Measurements from ENCODE around the gene DPY19L3. TPM values are rescaled to one million over a fixed set of nuclear protein-coding genes. Genes with fewer than 3 reads are reported as not detected.
A peak's percentile ranks its signal among the peaks of the same experiment; 100 is the strongest.

The DPY19L3 gene
- total and polyA plus RNA-seq, 8 donors = 5.9 to 31.0 (median 14.6) TPM

GRCh38 chr19:32387701-32388392, 17.7 kb upstream of the DPY19L3 start:
- Histone ChIP-seq H3K27me3 (no peaks in the 10 kb centered on the region), H3K4me1 (peaks cover 0 to 21% (median 14%) of the 10 kb centered on the region in 3 donors), H3K27ac (peak overlapping the region in 2 of 4 donors; percentile 16 to 64), H3K4me3 (no peak overlapping the region), H3K9me3 (no peaks in the 10 kb centered on the region), H3K36me3 (peaks cover 0 to 3% (median 0%) of the 10 kb centered on the region in 3 donors)
- 53 to 58% methylated on average over 7 of the region's 7 CpGs for WGBS, 2 donors
- no peak for TF ChIP-seq CTCF (IDR thresholded peaks at IDR 0.05)
- DNase-seq = peak in 2 of 6 donors; percentile 12 to 62
- peak; percentile 57 to 79 (median 74) for ATAC-seq
- intact Hi-C loops (cut with DNase I) = no loop called here
- peak; percentile 81 for FAIRE-seq

- FAIRE-seq = no peak
- peaks cover 0 to 21% (median 14%) of the 10 kb centered on the region in 3 donors for H3K4me1 ChIP-seq
- WGBS, 2 donors = 92% methylated on average over 3 of the region's 3 CpGs
- no peak overlapping the region for H3K4me3 ChIP-seq
- H3K27me3 ChIP-seq = no peaks in the 10 kb centered on the region
- DNase-seq = no peak
- no peak for TF ChIP-seq CTCF (IDR thresholded peaks at IDR 0.05)
- no peak for ATAC-seq
- no peaks in the 10 kb centered on the region for H3K36me3 ChIP-seq
- no peaks in the 10 kb centered on the region for H3K9me3 ChIP-seq
- intact Hi-C loops (cut with DNase I) = no loop called here
- peak overlapping the region in 1 of 4 donors; percentile 64 for H3K27ac ChIP-seq
Observed at GRCh38 chr19:32388393-32388855, 17.1 kb upstream of the DPY19L3 start.

GRCh38 chr19:32392901-32393300, 12.7 kb upstream of the DPY19L3 start:
- ATAC-seq (no peak), DNase-seq (no peak), FAIRE-seq (no peak)
- peaks cover 0 to 4% (median under 1%) of the 10 kb centered on the region in 3 donors for H3K4me1 ChIP-seq
- 85 to 95% methylated on average over 3 of the region's 3 CpGs for WGBS, 2 donors
- H3K27me3 ChIP-seq = no peaks in the 10 kb centered on the region
- H3K36me3 ChIP-seq = no peaks in the 10 kb centered on the region
- intact Hi-C loops (cut with DNase I) = no loop called here
- H3K27ac ChIP-seq = no peak overlapping the region
- no peak overlapping the region for H3K4me3 ChIP-seq
- H3K9me3 ChIP-seq = no peaks in the 10 kb centered on the region
- no peak for TF ChIP-seq CTCF (IDR thresholded peaks at IDR 0.05)

GRCh38 chr19:32396046-32396652, 9.4 kb upstream of the DPY19L3 start:
- Histone ChIP-seq H3K36me3 (no peaks in the 10 kb centered on the region), H3K4me3 (no peak overlapping the region), H3K27me3 (no peaks in the 10 kb centered on the region), H3K4me1 (no peaks in the 10 kb centered on the region), H3K9me3 (no peaks in the 10 kb centered on the region), H3K27ac (no peak overlapping the region)
- intact Hi-C loops (cut with DNase I) = no loop called here
- 70 to 71% methylated on average over 6 of the region's 6 CpGs for WGBS, 2 donors
- peak in 1 of 6 donors; percentile 52 for DNase-seq
- no peak for FAIRE-seq
- no peak for TF ChIP-seq CTCF (IDR thresholded peaks at IDR 0.05)
- peak in 3 of 4 donors; percentile 18 to 65 (median 41) for ATAC-seq

GRCh38 chr19:32397671-32398101, 7.9 kb upstream of the DPY19L3 start:
- FAIRE-seq = no peak
- Histone ChIP-seq H3K4me1 (no peaks in the 10 kb centered on the region), H3K9me3 (no peaks in the 10 kb centered on the region), H3K4me3 (no peak overlapping the region), H3K36me3 (no peaks in the 10 kb centered on the region), H3K27me3 (no peaks in the 10 kb centered on the region), H3K27ac (no peak overlapping the region)
- 63 to 64% methylated on average over 5 of the region's 5 CpGs for WGBS, 2 donors
- no peak for TF ChIP-seq CTCF (IDR thresholded peaks at IDR 0.05)
- peak in 1 of 4 donors; percentile 20 for ATAC-seq
- intact Hi-C loops (cut with DNase I) = no loop called here
- no peak for DNase-seq
